ENCODE measurements around the gene CNRIP1.

- TF ChIP-seq CTCF (IDR thresholded peaks at IDR 0.05) (no peak), POLR2A (IDR thresholded peaks at IDR 0.05) (no peak)
Measured at GRCh38 chr2:68367953-68368653, 48.4 kb upstream of the CNRIP1 start.

Data from right lobe of liver (tissue), 4 donors.